Head of caudate nucleus (tissue), 42 donors: ENCODE measurements around the gene MUS81.
A peak's percentile ranks its signal among the peaks of the same experiment; 100 is the strongest.

Experiments used
- DNase-seq, 42 donors: peaks; one replicate each; pipeline versions ENCODE4 v3.0.0 to v3.0.0-alpha.2; 2020 to 2021; ENCODE audit warnings: mixed read lengths in 7 of 42
- intact Hi-C: fragments of 100-400 bp; cut with DNase I; formaldehyde crosslinking; loops from one replicate; pipeline ENCODE4 v1.15.0; 2022

MUS81 gene

GRCh38 chr11:65857500-65857852, 2.8 kb upstream of the MUS81 start:
- intact Hi-C loops = loop anchor here (5.0 kb wide), 1 partner anchor 35 kb away; the partner anchor contains the start of gene CCDC85B
- peak in 41 of 42 donors; percentile 39 to 86 (median 75) for DNase-seq

- intact Hi-C loops = loop anchor here (5.0 kb wide), 1 partner anchor 34 kb away; the partner anchor contains the start of gene CCDC85B
- peak; percentile 96 to 99 (median 98) for DNase-seq
These were observed 2.2 kb upstream of the MUS81 start, which contains the start of gene CFL1 for GRCh38 chr11:65857853-65858680. CFL1 (minus strand) TSS chr11:65858180; CDS start chr11:65858099, 81 bp downstream.

GRCh38 chr11:65858681-65859087, 1.5 kb upstream of the MUS81 start:
- intact Hi-C loops = loop anchor here (5.0 kb wide), 1 partner anchor 34 kb away; the partner anchor contains the start of gene CCDC85B
- DNase-seq = no peak

GRCh38 chr11:65859095-65859811, 980 bp upstream of the MUS81 start:
- intact Hi-C loops = loop anchor here (5.0 kb wide), 1 partner anchor 33 kb away; the partner anchor contains the start of gene CCDC85B
- peak; percentile 96 to 100 (median 98) for DNase-seq

- intact Hi-C loops = loop anchor here (5.0 kb wide), 2 partner anchors 32 to 102 kb away; partner anchors contain the start of genes CCDC85B and SART1
- peak in 18 of 42 donors; percentile 26 to 66 (median 49) for DNase-seq
These were observed 388 bp upstream of the MUS81 start for GRCh38 chr11:65859812-65860277.

- peak in 4 of 42 donors; percentile 32 to 44 (median 33) for DNase-seq
- intact Hi-C loops = loop anchor here (5.0 kb wide), 1 partner anchor 101 kb away; the partner anchor contains the start of gene SART1
These were observed 902 bp downstream of the MUS81 start for GRCh38 chr11:65861165-65861505.

GRCh38 chr11:65861533-65862183, 1.4 kb downstream of the MUS81 start:
- intact Hi-C loops = loop anchor here (5.0 kb wide), 1 partner anchor 101 kb away; the partner anchor contains the start of gene SART1
- DNase-seq = peak in 1 of 42 donors; percentile 25

GRCh38 chr11:65862191-65862735, 2.0 kb downstream of the MUS81 start:
- DNase-seq = no peak
- intact Hi-C loops = loop anchor here (5.0 kb wide), 1 partner anchor 100 kb away; the partner anchor contains the start of gene SART1

- intact Hi-C loops = loop anchor here (5.0 kb wide), 1 partner anchor 99 kb away; the partner anchor contains the start of gene SART1
- no peak for DNase-seq
These were observed 3.0 kb downstream of the MUS81 start for GRCh38 chr11:65862941-65863888.

- intact Hi-C loops = loop anchor here (5.0 kb wide), 1 partner anchor 98 kb away; the partner anchor contains the start of gene SART1
- DNase-seq = no peak
These were observed 3.9 kb downstream of the MUS81 start for GRCh38 chr11:65863889-65864705.

GRCh38 chr11:65864706-65865471, 4.7 kb downstream of the MUS81 start:
- intact Hi-C loops = loop anchor here (5.0 kb wide), 1 partner anchor 97 kb away; the partner anchor contains the start of gene SART1
- DNase-seq = no peak

- intact Hi-C loops = no loop called here
- DNase-seq = no peak
These were observed 5.4 kb downstream of the MUS81 start for GRCh38 chr11:65865550-65866172.

GRCh38 chr11:65866509-65867283, 6.5 kb downstream of the MUS81 start:
- intact Hi-C loops = no loop called here
- no peak for DNase-seq

GRCh38 chr11:65867284-65868071, 7.2 kb downstream of the MUS81 start:
- intact Hi-C loops = no loop called here
- no peak for DNase-seq
